ENCODE results near the gene PMEPA1.

The PMEPA1 gene

GRCh38 chr20:57619051-57619831, 90.6 kb downstream of the PMEPA1 start:
- DNase-seq: no peak

GRCh38 chr20:57618764-57619050, 91.1 kb downstream of the PMEPA1 start:
- DNase-seq: no peak

GRCh38 chr20:57618091-57618763, 91.6 kb downstream of the PMEPA1 start:
- DNase-seq: no peak

GRCh38 chr20:57617079-57617795, 92.6 kb downstream of the PMEPA1 start:
- no peak for DNase-seq

GRCh38 chr20:57616143-57616951, 93.5 kb downstream of the PMEPA1 start:
- no peak for DNase-seq

- no peak for DNase-seq
Measured at GRCh38 chr20:57615445-57615811, 94.4 kb downstream of the PMEPA1 start.

GRCh38 chr20:57614490-57615444, 95.0 kb downstream of the PMEPA1 start:
- no peak for DNase-seq

GRCh38 chr20:57613481-57613921, 96.3 kb downstream of the PMEPA1 start:
- no peak for DNase-seq

- no peak for DNase-seq
Measured at GRCh38 chr20:57612916-57613315, 96.9 kb downstream of the PMEPA1 start.

GRCh38 chr20:57612436-57612835, 97.4 kb downstream of the PMEPA1 start:
- DNase-seq: no peak

GRCh38 chr20:57611586-57612311, 98.1 kb downstream of the PMEPA1 start:
- DNase-seq: no peak

- no peak for DNase-seq
Measured at GRCh38 chr20:57610261-57610952, 99.4 kb downstream of the PMEPA1 start.

- no peak for DNase-seq
Measured at GRCh38 chr20:57609842-57610167, 100.0 kb downstream of the PMEPA1 start.

GRCh38 chr20:57609086-57609841, 100.6 kb downstream of the PMEPA1 start:
- no peak for DNase-seq

GRCh38 chr20:57608516-57608915, 101.3 kb downstream of the PMEPA1 start:
- DNase-seq: no peak

- no peak for DNase-seq
Measured at GRCh38 chr20:57605878-57606277, 103.9 kb downstream of the PMEPA1 start.

- no peak for DNase-seq
Measured at GRCh38 chr20:57605045-57605444, 104.8 kb downstream of the PMEPA1 start.

GRCh38 chr20:57603120-57603519, 106.7 kb downstream of the PMEPA1 start:
- no peak for DNase-seq

GRCh38 chr20:57601737-57602136, 108.1 kb downstream of the PMEPA1 start:
- DNase-seq: no peak

- DNase-seq: no peak
Measured at GRCh38 chr20:57601211-57601570, 108.6 kb downstream of the PMEPA1 start.
